Endothelial cell of umbilical vein (primary cell): ENCODE results near the gene MMP25. TPM values are rescaled to one million over a fixed set of nuclear protein-coding genes. Genes with fewer than 3 reads are reported as not detected.
"Not testable (repeated sequence)": the region's sequence is repeated elsewhere in the genome, so short reads cannot be mapped to it uniquely, and the experiment has no call there.

ENCODE experiments used
- BruUV-seq: library from RNA; stranded (reverse); fragments of 400-500 nt; replicated peaks from 2 replicates; lab custom pipeline; 2021; lab: Mats Ljungman, UMichigan
- CTCF ChIA-PET: fragments of 300-600, 350-600 bp; sonication (Branson Sonifier 250); formaldehyde crosslinking; loops from one replicate; lab custom pipeline; 2021; ENCODE audit warnings: antibody characterized with exemption, inconsistent platforms; lab: Charles Lee
- POLR2A ChIA-PET: fragments of 300-600, 350-600 bp; sonication (Branson Sonifier 250); formaldehyde crosslinking; loops from one replicate; lab custom pipeline; 2021; ENCODE audit warnings: antibody characterized with exemption, inconsistent platforms; lab: Charles Lee
- DNase-seq: peaks from one replicate; pipeline ENCODE4 v3.0.0-alpha.2; 2011; ENCODE audit warnings: low read depth, low spot score
- FAIRE-seq: peaks from 2 replicates; lab custom pipeline; 2011; peaks lifted over from hg19 to GRCh38; lab: Jason Lieb, UNC
- H2AFZ ChIP-seq: 2 replicates; pipeline ENCODE4 v1.6.0; 2012; ENCODE audit warnings: low read depth, low read length, control low read depth, inconsistent platforms
- H3K27ac ChIP-seq: 2 replicates; pipeline ENCODE4 v1.5.1; 2011; ENCODE audit warnings: low read depth, mild to moderate bottlenecking, control low read depth, low read length, moderate library complexity; ENCODE audit not compliant: insufficient read depth
- H3K27me3 ChIP-seq, 2 experiments: 2 replicates each; pipeline versions ENCODE4 v1.6.0 to v1.6.1; 2011; ENCODE audit warnings: low read length in 2 of 2, mixed read lengths in 1 of 2; ENCODE audit not compliant: control insufficient read depth in 2 of 2, insufficient read depth in 2 of 2
- H3K36me3 ChIP-seq, 2 experiments: 2 replicates in 1 of 2; 3 replicates in 1 of 2; pipeline ENCODE4 v1.5.1; 2011; ENCODE audit warnings: low read length in 2 of 2, mild to moderate bottlenecking in 1 of 2, moderate library complexity in 1 of 2; ENCODE audit not compliant: control insufficient read depth in 2 of 2, insufficient read depth in 2 of 2; ENCODE audit errors: extremely low read depth in 1 of 2
- H3K4me1 ChIP-seq: 3 replicates; pipeline ENCODE4 v1.5.1; 2011; ENCODE audit warnings: mild to moderate bottlenecking, low read length; ENCODE audit not compliant: control insufficient read depth, insufficient read depth; ENCODE audit errors: extremely low read depth
- H3K4me2 ChIP-seq: 2 replicates; pipeline ENCODE4 v1.6.1; 2011; ENCODE audit warnings: low read length, control low read depth, mixed read lengths; ENCODE audit not compliant: insufficient read depth
- H3K4me3 ChIP-seq, 3 experiments: fragments of 200-600 bp in 1 of 3; sonication (generic), shearing (Covaris generic) in 1 of 3; replicated peaks in 1 of 3; 2 replicates each; pipeline ENCODE4 v1.5.1; 2011 to 2016; ENCODE audit warnings: control low read depth in 3 of 3, low read length in 3 of 3, mild to moderate bottlenecking in 2 of 3, inconsistent platforms in 1 of 3, low read depth in 1 of 3, moderate library complexity in 1 of 3; ENCODE audit not compliant: insufficient read depth in 1 of 3
- H3K79me2 ChIP-seq: 2 replicates; pipeline ENCODE4 v1.6.0; 2012; ENCODE audit warnings: low read length, inconsistent platforms; ENCODE audit not compliant: control insufficient read depth, insufficient read depth
- H3K9ac ChIP-seq: replicated peaks from 2 replicates; pipeline ENCODE3; 2011; ENCODE audit warnings: low read length, control low read depth; ENCODE audit not compliant: insufficient read depth; ENCODE audit errors: extremely low read depth
- H3K9me1 ChIP-seq: replicated peaks from 3 replicates; pipeline ENCODE4 v1.6.0; 2011; ENCODE audit warnings: mild to moderate bottlenecking, low read length; ENCODE audit not compliant: control insufficient read depth, insufficient read depth; ENCODE audit errors: extremely low read depth
- H3K9me3 ChIP-seq: replicated peaks from 2 replicates; pipeline ENCODE4 v1.5.1; 2012; ENCODE audit warnings: low read length, inconsistent platforms; ENCODE audit not compliant: control insufficient read depth, insufficient read depth
- H4K20me1 ChIP-seq: replicated peaks from 2 replicates; pipeline ENCODE3; 2011; ENCODE audit warnings: mild to moderate bottlenecking, low read length; ENCODE audit not compliant: control insufficient read depth, insufficient read depth; ENCODE audit errors: extremely low read depth
- EZH2 ChIP-seq: IDR thresholded peaks from 2 replicates; pipeline ENCODE4 v1.6.1; 2012; ENCODE audit warnings: borderline replicate concordance, low read depth, mild to moderate bottlenecking, moderate library complexity, low read length, inconsistent platforms; ENCODE audit not compliant: severe bottlenecking
- GATA2 ChIP-seq: IDR thresholded peaks from 2 replicates; pipeline ENCODE4 v1.7.0; 2011; ENCODE audit warnings: low read depth, mild to moderate bottlenecking, moderate library complexity, mixed read lengths, low read length; ENCODE audit not compliant: insufficient read length, insufficient read depth
- JUN ChIP-seq: IDR thresholded peaks from 2 replicates; pipeline ENCODE4 v1.6.1; 2011; ENCODE audit warnings: borderline replicate concordance, low read depth; ENCODE audit not compliant: insufficient read length, insufficient read depth
- POLR2A ChIP-seq: IDR thresholded peaks from 2 replicates; pipeline ENCODE4 v1.6.1; 2012; ENCODE audit warnings: low read depth, mild to moderate bottlenecking, control low read depth, low read length
- POLR2AphosphoS5 ChIP-seq: IDR thresholded peaks from 2 replicates; pipeline ENCODE4 v1.6.1; 2012; ENCODE audit warnings: low read depth, mild to moderate bottlenecking, control low read depth, low read length, moderate library complexity; ENCODE audit not compliant: insufficient read depth
- dilution Hi-C: fragments of 300-500 bp; cut with MboI; formaldehyde crosslinking; loops from one replicate; pipeline ENCODE4 v1.15.0; 2019; ENCODE audit warnings: low sequenced_read_pairs; ENCODE audit not compliant: extremely low pct_ligation_motif_present
- intact Hi-C: fragments of 100-400 bp; cut with micrococcal nuclease; formaldehyde crosslinking; loops from one replicate; pipeline ENCODE4 v1.10.0; 2022
- polyA plus RNA-seq, 4 experiments: library from polyadenylated mRNA; depleted of rRNA in 3 of 4; stranded (reverse) in 3 of 4; unstranded in 1 of 4; fragments of >200 nt; gene quantifications; 2 replicates each; pipeline versions ENCODE4 v1.2.1 to v1.2.3, GENCODE V29; 2011 to 2012; ENCODE audit warnings: missing spikeins in 1 of 4
- total RNA-seq: library from RNA; stranded (reverse); gene quantifications from 2 replicates; pipeline ENCODE4 v1.2.3, GENCODE V29; 2021
- TF ChIP-seq, protein P1 (sequence below), 2 donors: IDR thresholded peaks; 1 replicate in 1 of 2; 2 replicates in 1 of 2; pipeline ENCODE4 v1.5.1; 2011; ENCODE audit warnings: low read length in 2 of 2, mild to moderate bottlenecking in 2 of 2, moderate library complexity in 2 of 2, control low read depth in 1 of 2, inconsistent platforms in 1 of 2, low read depth in 1 of 2; ENCODE audit not compliant: insufficient read depth in 1 of 2; ENCODE audit errors: extremely low read depth in 1 of 2

MMP25 gene
- total and polyA plus RNA-seq, 2 donors (not counting 3 experiments of a cell fraction or from before 2014, with no cell fraction given): 0.08 to 0.35 TPM

DNA sequence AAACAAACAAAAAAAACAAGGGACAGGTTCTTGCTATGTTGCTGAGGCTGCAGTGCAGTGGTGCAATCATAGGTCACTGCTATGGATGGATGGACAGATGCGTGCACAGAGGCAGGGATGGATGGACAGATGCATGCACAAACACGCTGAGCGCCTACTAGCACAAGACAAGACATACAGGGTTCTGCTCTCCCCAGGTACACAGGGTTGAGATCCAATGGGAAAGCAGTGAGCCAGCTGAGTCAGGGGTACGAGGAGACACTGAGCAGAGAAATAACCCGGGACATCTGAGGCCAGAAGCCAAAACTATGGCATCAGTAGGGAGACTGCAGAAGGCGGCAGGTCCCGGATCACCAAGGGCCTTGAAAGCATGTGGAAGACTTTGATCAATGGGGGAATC, 25.3 kb downstream of the MMP25 start:
- no peak for FAIRE-seq

GRCh38 chr16:3072148-3072547, 25.8 kb downstream of the MMP25 start:
- dilution Hi-C loops, H3K9ac ChIP-seq, POLR2A ChIA-PET, intact Hi-C loops, H3K36me3 ChIP-seq, H2AFZ ChIP-seq, H3K9me3 ChIP-seq, FAIRE-seq, H3K4me2 ChIP-seq, H3K27me3 ChIP-seq, H3K9me1 ChIP-seq, H3K4me3 ChIP-seq, BruUV-seq, H3K27ac ChIP-seq, H4K20me1 ChIP-seq, H3K4me1 ChIP-seq, DNase-seq, H3K79me2 ChIP-seq, CTCF ChIA-PET: not testable (repeated sequence)

More for the DNA sequence above, 25.3 kb downstream of the MMP25 start:
- Histone ChIP-seq H3K9ac (no peak overlapping the region), H3K4me2 (no peak overlapping the region), H3K9me3 (no peaks in the 10 kb centered on the region), H2AFZ (no peak overlapping the region), H3K4me3 (no peak overlapping the region), H3K79me2 (no peaks in the 10 kb centered on the region), H3K9me1 (no peaks in the 10 kb centered on the region), H3K27ac (no peak overlapping the region), H3K4me1 (no peaks in the 10 kb centered on the region), H3K36me3 (peaks cover 0 to 9% of the 10 kb centered on the region in 2 experiments), H4K20me1 (no peaks in the 10 kb centered on the region), H3K27me3 (peaks cover 0 to 2% of the 10 kb centered on the region in 2 experiments)
- no peak for DNase-seq
- intact Hi-C loops: no loop called here
- ChIA-PET POLR2A (no interaction called here), CTCF (interaction anchor here (1.3 to 1.4 kb wide), 2 partner anchors 16 to 58 kb away, joined by 4 to 5 read pairs; no protein-coding TSS in a partner anchor)
- TF ChIP-seq POLR2A (no peak), POLR2AphosphoS5 (no peak), EZH2 (no peak), GATA2 (no peak), JUN (no peak)
- TF ChIP-seq, protein P1, sequence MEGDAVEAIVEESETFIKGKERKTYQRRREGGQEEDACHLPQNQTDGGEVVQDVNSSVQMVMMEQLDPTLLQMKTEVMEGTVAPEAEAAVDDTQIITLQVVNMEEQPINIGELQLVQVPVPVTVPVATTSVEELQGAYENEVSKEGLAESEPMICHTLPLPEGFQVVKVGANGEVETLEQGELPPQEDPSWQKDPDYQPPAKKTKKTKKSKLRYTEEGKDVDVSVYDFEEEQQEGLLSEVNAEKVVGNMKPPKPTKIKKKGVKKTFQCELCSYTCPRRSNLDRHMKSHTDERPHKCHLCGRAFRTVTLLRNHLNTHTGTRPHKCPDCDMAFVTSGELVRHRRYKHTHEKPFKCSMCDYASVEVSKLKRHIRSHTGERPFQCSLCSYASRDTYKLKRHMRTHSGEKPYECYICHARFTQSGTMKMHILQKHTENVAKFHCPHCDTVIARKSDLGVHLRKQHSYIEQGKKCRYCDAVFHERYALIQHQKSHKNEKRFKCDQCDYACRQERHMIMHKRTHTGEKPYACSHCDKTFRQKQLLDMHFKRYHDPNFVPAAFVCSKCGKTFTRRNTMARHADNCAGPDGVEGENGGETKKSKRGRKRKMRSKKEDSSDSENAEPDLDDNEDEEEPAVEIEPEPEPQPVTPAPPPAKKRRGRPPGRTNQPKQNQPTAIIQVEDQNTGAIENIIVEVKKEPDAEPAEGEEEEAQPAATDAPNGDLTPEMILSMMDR (IDR thresholded peaks at IDR 0.05; ENCODE audit: extremely low read depth in 1 of 2, insufficient read depth in 1 of 2, low read depth in 1 of 2, low read length in 2 of 2): no peak
- BruUV-seq: no TSS peak
- dilution Hi-C loops: no loop called here

DNA sequence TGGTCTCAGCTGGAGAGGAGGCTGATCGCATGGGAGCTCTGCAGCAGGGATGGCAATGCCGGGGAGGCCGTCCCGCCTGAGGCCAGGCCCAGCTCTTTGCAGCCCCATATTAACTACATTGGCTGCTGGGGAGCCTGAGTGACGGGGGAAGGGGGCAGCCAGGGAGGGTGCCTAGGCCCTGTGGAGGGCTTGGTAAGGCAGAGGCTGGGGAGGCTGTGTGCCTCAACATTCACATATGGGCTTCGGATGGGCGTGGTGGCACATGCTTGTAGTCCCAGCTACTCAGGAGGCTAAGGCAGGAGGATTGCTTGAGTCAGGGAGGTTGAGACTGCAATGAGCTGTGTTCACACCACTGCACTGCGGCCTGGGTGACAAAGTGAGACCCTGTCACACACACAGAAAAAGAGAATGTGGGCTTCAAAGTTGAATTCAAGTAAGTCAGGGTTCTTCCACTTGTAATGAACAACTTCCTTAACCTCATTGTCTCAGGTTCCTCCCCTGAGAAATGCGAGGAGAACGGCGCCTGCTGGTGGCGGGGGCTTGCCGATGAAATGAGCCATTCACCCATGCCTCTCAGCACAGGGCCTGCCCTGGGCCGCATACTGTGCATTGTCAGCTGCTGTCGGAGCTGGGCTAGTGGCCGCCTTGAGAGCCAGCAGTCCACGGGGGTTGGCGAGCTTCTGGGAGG, 26.4 kb downstream of the MMP25 start:
- H3K9me3 ChIP-seq, H2AFZ ChIP-seq, H3K36me3 ChIP-seq, CTCF ChIA-PET, H3K9me1 ChIP-seq, H3K27me3 ChIP-seq, dilution Hi-C loops, H3K4me1 ChIP-seq, H3K4me3 ChIP-seq, H4K20me1 ChIP-seq, DNase-seq, BruUV-seq, intact Hi-C loops, H3K79me2 ChIP-seq, H3K27ac ChIP-seq, H3K9ac ChIP-seq, POLR2A ChIA-PET, H3K4me2 ChIP-seq, FAIRE-seq: not testable (repeated sequence)
